ENCODE results near the gene MED10.

GRCh38 chr5:6355294-6355693, 23.1 kb downstream of the MED10 start:
- TF ChIP-seq CTCF (IDR thresholded peaks at IDR 0.05), result no peak
- no peak for TF ChIP-seq POLR2A (IDR thresholded peaks at IDR 0.05)
